GM18508 (cell line): ENCODE measurements around the gene PILRA.

Experiments used
- ATAC-seq: cut with Tn5 transposase; IDR thresholded peaks from one replicate; pipeline ENCODE4 v1.9.1; 2021; ENCODE audit warnings: moderate number of reproducible peaks; ENCODE audit not compliant: insufficient read depth, unreplicated experiment

The PILRA gene

GRCh38 chr7:100402241-100402640 is 29.0 kb downstream of the PILRA start:
- ATAC-seq = no peak

- ATAC-seq = no peak
These were observed 33.5 kb downstream of the PILRA start for GRCh38 chr7:100406767-100407166.

GRCh38 chr7:100407285-100408180 is 34.2 kb downstream of the PILRA start:
- no peak for ATAC-seq

GRCh38 chr7:100411101-100411500 is 37.8 kb downstream of the PILRA start:
- ATAC-seq = no peak

- ATAC-seq = no peak
These were observed 40.1 kb downstream of the PILRA start for GRCh38 chr7:100413346-100413745.

- ATAC-seq = no peak
These were observed 40.6 kb downstream of the PILRA start for GRCh38 chr7:100413889-100414288.

GRCh38 chr7:100415448-100415847 is 42.2 kb downstream of the PILRA start:
- ATAC-seq = no peak

- no peak for ATAC-seq
These were observed 45.8 kb downstream of the PILRA start for GRCh38 chr7:100418930-100419659.

GRCh38 chr7:100419660-100420226 is 46.5 kb downstream of the PILRA start:
- ATAC-seq = no peak

GRCh38 chr7:100423315-100423714 is 50.0 kb downstream of the PILRA start:
- no peak for ATAC-seq

- ATAC-seq = no peak
These were observed 52.1 kb downstream of the PILRA start for GRCh38 chr7:100425347-100425746.

- ATAC-seq = no peak
These were observed 53.2 kb downstream of the PILRA start for GRCh38 chr7:100426516-100426915.

- no peak for ATAC-seq
These were observed 54.5 kb downstream of the PILRA start for GRCh38 chr7:100427762-100428198.

- no peak for ATAC-seq
These were observed 55.1 kb downstream of the PILRA start, which contains the start of gene ZCWPW1 for GRCh38 chr7:100428199-100428966. Gene ZCWPW1 (minus strand): TSS chr7:100428703. CDS start chr7:100420649, 8,054 bp downstream.

GRCh38 chr7:100428967-100429636 is 55.8 kb downstream of the PILRA start:
- ATAC-seq = no peak

- ATAC-seq = no peak
These were observed 56.6 kb downstream of the PILRA start, which contains the start of gene MEPCE for GRCh38 chr7:100429637-100430492. Gene MEPCE (plus strand): TSS chr7:100429831. CDS start chr7:100430019, 188 bp downstream.

- ATAC-seq = no peak
These were observed 57.4 kb downstream of the PILRA start for GRCh38 chr7:100430493-100431285.

- ATAC-seq = no peak
These were observed 58.0 kb downstream of the PILRA start for GRCh38 chr7:100431286-100431735.
